ENCODE measurements around the gene CBX5.
A peak's percentile ranks its signal among the peaks of the same experiment; 100 is the strongest.

CBX5 gene

DNA sequence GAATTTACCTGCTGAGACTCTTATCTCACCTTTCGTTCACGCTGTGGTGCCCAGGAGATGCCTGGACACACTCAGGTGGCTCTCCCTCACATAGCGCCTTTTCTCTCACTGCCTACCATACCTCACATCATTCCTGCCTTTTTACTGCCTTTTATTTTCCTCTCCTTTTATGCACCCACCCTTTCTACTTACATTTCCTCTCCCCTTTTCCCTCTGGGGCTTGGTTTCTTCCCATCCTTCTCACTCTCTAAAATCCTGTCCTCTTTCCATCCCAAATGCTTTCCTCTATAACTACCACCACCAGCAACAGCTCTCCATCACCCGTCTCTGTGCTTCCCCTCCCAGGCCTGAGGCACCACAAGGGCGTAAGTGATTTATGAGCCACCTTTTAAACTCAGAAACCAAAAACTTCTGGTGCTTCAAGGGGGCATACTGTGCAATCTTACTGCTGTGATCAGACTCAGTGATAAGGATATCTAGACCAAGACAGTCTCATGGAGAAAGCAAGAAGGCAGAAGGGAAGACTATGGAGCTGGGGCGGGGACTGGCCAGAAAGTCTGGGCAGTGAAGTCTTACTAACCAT lies 58.4 kb downstream of the CBX5 start:
- no peak for DNase-seq

DNA sequence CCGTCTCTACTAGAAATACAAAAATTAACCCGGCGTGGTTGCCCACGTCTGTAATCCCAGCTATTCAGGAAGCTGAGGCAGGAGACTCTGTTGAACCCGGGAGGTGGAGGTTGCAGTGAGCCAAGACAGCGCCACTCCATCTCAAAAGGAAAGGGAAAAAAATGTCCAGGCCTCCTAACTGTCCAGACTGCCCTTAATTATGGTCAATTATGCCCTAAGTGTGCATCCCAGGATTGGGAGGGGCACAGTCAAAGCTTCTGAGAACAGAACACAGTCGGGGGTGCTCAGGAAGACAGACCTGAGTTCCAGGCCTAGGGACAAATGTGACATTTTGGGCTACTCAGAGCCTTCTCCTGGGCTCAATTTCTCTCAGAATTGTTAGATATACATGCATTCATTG lies 59.4 kb downstream of the CBX5 start:
- no peak for DNase-seq

DNA sequence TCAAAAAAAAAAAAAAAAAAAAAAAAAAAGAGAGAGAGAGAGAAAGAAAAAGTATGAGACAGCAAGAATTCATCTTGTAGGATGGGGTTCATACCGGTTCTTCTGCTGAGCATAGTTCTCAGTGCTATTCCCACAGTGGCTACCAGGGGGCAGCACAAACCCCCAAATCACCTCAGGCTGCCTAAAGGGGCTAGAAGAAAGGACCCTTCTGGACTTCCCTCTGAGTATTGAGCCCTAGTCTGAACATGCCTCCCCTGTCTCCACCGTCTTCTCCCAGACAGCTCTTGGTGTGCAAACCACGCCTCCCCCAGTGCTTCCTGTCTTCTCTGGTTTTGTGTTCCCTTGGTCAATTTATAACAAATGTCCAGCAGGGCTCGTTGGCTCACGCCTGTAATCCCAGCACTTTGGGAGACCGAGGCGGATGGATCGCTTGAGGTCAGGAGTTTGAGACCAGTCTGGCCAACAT lies 59.8 kb downstream of the CBX5 start:
- DNase-seq = peak; percentile 61

DNA sequence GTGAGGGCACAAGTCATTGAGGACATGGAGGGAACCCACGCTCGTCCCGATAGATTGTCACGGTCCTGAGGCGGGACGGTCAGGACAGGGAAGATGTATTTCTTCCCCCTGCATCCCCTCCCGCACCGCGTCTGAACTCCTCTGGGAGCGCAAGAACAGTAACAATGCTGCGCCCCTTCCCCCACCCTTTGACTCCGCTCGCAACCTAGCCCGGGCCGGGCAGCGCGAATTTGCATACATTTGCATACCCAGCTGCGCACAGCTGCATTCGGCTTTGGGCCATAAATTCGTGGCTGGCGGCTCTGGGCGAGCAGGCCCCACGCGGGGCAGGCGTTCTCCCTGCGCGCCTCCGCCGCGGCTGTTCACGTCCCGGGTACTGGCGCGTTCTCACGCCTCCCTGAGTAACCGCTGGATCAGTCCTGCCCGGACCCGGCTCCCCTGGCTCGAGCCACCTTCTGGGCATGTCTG lies 62.1 kb downstream of the CBX5 start:
- peak; percentile 9 for DNase-seq

DNA sequence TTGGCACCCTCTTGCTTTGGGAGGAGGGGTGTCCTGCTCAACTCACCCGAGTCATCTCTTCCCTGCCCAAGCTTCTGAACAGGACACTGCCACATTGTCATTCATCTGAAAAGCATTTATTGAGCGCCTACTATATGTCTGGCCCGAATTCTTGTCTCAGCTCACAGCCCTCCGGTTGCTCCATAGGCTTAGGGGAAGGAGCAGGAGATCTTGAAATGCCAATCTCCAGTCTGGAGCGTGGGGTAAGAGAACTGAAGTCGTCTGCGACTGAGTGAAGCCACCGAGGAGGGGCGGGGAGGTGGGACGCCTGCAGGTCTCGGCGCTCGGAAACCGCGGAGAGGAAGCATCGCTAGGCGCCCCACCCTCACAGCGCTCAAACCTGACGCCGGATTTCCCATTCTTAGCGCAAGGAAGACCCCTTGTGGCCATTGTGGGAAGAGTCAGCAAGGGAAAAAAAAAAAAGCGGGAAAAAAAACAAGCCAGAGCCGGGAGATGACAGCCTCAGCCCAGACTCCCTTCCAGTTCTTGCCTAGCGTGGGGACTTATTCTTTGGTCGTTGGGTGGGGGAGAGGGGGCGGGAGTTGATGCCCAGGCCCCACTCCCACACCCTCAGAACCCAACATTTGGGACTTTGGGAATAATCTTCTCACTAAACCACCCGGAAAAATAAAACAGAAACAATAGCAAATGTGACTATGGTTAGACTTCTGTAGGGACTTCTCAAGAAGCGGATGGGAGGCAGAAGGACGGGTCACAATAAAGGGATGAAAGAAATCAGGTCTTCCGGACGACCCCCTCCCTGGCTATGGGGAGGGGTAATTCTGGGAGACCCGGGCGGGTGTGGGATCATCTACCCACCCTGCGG lies 62.9 kb downstream of the CBX5 start:
- peak; percentile 89 for DNase-seq

DNA sequence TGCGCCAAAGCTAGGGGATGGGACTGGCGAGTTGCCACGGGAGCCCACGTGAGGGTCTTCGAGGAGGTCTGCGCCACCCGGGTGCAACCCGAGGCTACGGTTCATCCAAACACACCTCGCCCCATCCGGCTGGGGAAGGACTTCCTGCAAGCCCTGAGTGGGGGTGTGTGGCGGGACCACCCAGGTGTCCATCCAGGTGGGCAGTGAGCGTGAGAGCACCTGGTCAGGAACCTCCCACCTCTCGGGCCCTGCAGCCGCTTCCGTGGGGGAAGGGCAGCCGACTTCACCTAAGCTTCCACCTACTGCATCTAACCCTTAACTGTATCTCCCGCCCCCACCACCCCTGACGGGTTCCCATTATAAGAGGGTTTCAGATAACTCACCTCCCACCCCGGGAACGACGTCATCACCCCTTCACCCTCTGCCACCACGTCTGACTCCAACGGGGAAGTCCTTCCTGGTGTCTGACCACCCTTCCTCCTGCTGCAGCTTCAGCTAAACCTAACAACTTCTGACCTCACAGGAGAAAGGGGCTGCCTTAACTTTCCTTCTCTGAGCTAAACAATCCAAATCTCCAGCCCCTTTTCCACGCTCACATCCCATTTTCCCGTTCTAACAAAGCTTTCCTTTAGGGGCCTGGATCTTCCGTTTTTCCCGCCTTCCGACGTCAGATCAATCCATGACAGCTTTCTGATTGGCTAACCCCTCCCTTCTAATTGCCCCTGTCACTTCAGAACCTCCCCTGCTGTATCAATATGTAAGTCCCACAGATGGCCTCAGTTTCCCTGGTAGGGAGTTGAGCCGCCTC lies 63.7 kb downstream of the CBX5 start:
- DNase-seq = peak; percentile 40

DNA sequence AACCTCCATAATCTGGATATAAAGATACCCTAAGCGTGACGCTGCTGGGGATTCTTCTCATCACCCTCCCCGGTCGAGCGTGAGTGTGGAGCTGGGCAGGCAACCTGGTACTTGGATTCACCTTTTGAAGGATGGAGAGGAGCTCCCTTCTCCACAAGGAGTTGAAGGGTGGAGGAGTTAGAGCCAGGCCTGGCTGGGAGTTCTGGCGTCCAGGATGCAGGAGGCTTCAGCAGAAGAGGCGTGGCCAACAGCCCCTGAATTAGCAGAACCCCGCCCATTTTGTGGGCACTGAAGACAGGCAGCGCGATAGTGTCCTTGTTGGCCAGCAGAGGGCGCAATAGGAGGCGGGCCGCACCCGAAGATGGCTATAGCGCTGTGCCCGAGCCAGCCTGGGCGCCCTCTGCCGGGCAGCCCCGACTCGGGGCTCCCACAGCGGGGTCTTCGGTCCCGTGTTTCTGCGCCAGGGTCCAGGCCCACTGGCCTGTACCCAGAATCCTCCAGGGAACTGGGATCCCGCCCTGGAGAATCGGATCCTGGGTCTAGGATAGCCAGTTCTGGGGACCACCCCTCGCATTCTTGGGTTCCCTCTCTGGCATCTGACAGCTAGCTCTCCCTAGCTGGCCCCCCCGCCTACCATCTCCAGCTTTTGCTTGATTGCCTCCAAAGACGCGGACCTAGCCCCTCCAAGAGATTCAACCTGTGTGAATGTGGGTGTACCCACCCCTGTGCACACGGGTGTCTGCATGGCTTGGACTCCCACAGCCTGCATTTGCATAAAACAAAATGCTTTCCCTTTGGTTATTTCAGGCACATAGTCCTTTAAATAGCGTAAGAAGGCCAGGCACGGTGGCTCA lies 65.1 kb downstream of the CBX5 start:
- DNase-seq = peak; percentile 93

DNA sequence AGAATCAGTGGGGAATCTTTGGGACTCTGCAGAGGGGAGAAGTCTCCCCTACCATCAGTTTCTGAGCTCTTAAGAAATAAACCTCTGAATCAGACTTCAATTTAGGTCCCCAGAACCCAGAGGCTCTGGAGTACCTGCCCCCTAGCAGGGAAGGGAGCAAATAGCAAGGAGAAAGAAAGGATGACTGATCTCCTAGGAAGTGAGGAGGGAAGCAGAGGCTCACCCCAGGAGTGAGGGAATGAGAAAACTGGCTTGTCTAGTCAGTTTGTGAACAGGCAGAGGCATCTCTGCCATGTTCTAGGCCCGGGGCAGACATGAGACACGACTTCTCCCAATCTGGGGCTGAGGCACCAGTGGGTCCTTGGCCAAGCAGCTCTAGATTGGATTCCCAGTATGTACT lies 66.8 kb downstream of the CBX5 start:
- no peak for DNase-seq

DNA sequence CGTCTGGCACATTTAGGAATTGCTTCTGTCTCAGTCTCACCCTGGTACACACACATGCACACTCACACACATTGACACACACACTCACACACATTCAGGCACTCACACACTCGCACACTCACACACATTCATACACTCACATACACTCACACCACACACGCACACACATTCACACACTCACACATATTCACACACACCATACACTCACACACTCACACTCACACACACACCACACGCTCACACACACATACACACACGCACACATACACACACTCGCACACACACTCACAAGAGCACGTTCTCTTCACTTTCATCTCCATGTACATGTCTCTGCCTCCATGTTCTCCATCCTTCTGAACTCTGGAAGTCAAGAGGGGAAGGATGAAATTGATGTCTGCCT lies 68.0 kb downstream of the CBX5 start:
- DNase-seq = no peak

DNA sequence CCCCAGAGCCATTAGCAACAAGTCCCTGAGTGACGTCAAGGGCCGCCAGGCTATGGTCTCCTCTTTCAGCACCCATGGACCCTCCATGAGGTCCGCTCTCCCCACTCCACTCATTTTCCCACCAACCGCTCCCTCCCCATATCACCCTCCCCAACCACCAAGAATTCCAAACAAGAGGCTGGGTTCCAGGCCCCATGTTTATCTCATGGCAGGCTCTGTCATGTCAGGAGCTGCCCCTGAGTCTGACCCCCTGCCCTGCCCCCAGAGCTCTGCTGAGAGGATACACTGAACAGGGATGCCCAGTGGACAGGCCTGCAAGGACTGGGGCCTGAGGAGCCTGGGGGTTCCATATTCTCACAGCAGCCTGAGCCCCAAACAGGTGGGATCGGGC lies 69.5 kb downstream of the CBX5 start:
- DNase-seq = no peak

DNA sequence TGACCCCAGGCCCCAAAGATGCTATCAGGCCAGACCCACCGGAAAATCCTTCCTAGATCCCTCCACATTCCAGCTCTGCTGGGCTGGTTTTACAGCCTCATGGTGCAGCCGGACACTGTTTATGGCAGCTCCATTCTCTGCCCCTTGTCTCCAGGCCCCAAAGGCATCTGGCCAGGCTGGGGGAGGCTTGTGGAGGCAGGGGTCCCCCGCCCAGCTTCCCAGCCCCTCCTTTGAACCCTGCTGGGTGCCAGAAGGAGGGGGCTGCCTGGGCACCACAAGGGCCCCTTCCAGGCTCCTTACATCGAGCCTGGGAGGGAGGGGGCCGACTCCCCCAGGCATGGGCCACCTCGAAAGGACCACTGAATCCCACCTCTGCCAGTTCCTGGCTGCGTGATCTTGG lies 71.3 kb downstream of the CBX5 start:
- DNase-seq = no peak

DNA sequence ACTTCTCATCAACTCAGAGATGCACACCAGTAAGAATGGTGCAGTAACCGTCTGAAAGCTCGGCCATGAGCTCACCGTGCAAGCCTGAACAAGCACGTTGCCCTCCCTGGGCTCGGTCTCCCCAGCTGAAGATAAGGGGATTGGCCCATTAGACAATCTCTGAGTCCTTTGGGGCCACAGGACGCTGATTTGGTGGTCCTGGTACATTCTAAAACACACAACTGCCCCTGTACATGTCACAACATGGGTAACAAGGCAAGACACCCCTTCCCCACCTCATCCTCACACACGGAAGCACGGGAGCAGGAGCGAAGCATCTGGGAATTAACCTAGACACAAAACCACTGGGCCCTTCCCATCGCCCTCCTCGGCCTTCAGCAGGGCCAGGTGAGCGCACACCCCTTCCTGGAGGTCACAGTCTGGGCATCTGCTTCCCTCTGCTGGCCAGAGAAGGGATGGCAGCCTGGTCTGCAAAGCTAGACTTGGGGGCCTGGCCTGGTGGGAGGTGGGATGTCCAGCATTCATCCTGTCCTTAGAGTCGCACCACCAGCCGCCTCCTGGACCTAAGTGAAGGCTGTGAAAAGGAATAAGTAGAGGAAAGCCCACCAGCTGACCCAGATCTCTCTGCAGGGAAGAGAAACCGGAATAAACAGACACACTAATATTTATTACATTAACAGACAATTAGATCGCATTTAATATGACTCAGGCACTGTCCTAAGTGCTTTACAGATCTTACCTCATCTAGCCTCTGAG lies 72.2 kb downstream of the CBX5 start:
- peak; percentile 74 for DNase-seq

DNA sequence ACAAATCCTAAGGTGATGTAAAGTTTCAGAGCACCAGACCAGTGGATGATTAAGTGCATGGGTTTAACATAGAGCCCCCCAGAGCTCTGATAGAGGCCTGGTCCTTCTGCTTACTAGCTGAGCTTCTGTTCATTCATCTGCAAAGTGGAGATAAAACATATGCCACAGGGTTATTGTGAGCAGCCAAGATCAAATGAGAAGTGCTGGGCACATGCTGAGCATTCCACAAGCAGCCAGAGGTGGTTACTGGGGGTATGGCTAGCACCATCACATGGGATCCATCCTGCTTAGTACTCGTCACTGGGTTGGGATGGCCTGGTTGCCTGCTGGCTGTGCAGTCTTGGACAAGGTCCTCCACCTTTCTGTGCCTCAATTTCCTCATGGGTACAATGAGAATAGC lies 73.1 kb downstream of the CBX5 start:
- no peak for DNase-seq

DNA sequence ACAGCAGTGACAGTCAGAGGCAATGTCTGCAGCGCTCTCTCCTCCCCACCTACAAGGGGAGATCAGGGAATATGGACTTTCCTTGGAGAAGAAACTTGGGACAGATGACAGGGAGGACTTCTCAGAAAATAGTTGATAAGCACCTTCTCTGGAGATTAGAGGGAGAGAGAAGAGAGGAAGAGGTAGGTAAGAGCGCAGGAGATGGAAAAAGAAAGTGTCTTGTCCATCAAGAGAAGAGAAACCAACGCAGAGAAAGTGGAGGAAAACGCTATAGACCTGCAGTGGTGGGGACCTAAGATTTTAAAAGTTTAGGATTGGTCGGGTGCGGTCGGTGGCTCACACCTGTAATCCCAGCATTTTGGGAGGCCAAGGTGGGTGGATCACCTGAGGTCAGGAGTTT lies 75.6 kb downstream of the CBX5 start:
- no peak for DNase-seq

DNA sequence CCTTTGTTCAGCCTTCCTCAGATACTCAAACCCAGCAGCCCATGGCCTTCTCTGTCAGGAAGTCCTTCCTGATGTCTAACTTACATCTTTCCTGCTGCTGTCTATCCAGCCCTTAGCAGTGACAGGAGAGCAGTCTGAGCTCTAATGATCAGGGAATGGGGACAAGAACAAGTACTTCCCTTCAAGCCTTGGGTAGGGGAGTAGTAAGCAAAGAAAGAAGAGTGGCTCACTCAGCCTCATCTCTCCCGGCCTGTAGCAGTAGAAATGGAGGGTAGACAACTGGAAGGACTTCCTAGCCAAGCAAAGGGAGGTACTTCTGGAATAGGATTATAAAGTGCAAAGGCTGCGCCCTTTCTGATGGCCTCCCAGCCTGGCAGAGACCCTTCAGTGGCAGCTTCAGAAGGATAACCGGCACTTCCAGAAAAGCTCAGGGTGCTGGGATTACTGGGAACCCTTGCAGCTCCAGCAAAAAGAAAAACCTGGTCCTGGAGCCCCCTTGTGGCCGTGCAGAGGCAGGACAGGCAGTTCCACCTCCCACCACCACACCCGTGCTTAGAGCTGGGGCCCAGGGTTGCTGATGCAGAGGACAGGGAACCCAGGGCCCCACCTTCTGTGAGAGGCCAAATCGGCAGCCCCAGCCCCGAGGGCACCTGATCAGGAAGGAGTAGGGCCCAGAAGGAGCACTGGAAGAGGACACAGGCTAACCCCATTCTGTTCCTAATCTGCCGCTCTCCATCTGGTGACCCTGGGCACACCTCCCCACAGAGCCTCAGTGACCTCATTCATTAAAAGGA lies 78.7 kb downstream of the CBX5 start:
- DNase-seq = peak; percentile 63

DNA sequence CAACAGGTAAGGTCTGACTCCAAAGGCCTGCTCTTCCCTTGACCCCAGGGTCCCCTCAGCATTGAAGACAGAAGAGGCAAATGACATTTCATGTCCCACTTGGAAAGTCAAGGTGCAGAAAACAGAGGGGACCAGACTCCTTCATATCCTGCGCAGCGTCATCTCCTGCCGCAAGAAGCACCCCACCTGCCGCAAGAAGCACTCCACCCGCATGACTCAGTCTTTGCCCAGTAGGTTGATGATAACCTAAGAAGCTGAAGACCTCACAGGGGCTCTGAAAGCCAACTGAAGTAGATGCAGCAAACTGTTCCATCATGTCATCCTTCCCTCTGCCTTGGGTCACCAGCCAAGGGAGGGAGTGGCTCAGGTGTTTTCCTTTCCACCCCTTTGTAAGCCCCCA lies 79.5 kb downstream of the CBX5 start:
- no peak for DNase-seq

DNA sequence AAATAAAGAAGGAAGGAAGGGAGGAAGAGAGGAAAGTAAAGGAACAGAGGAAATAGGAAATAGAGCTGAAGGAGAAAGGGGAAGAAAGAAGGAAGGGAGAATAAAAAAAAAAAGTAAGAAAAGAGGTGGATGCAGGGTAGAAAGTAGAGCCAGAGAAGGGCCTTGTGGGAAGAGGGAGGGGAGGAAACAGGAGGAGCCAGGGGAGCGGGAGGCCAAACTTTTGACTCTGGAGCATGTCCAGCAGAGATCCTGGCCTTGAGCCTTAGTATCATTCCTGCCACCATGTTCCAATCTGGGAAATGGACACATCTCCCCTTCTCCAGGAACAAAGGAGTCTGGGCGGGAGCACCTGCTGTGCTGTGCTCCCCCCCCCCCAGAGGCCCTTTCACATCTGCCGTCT lies 80.0 kb downstream of the CBX5 start:
- DNase-seq = no peak

DNA sequence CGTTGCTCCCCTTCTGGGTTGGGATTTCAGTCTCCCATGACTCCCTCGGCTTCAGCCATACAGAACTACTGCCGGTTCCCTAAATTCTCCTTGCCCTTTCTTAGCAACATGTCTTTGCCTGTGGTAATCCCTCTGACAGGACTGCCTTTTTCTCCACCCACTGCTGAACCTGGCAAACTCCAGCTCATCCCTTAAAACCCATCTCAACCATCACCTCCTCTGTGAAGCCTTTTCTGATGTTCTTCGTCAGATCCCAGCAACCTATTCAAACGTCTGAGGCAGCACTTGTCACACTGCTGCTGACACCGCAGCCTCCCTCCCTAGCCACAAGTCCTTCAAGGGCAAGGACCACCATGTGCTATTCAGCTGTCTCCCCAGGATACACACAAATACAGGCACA lies 80.9 kb downstream of the CBX5 start:
- DNase-seq = no peak

DNA sequence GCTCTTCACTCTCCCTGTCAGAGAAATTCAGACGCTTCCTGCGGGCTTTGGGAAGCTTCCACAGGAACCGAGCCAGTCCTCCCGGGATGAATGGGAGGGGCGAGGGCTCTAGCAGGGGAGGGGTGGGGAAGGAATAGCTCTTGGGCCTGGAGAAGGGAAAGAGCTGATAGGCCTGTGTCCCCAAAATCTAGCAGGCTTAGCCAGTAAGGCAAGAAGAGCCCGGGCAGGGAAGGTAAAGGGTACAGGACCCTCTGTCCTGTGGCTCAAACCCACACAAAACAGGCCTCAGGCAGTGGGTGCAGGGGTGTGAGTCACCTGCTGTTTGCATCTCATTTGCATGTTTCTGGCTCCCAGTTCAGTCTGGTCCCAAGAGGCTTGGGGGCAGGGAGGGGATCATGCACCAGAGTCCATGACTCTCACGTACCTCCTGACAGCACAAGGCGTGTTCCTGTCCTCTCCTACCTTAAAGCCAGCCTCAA lies 82.5 kb downstream of the CBX5 start:
- no peak for DNase-seq

DNA sequence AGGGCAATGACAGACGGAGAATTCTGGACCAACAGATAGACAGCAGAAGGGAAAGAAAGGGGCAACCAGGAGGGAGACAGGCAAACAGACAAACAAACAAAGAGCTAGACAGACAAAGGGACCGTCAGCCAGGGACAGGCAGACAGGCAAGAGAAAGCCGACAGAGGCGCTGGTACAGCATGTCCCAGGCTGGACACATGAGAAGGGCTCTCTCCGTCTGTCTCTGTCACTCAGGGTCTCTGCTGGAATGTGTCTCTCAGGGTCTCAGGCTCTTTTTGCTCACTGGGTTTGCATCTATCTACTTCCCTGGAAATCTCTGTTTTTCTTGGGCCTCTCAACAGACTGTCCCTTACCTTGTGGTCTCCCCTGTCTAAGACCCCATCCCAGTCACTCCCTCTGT lies 82.9 kb downstream of the CBX5 start:
- no peak for DNase-seq

DNA sequence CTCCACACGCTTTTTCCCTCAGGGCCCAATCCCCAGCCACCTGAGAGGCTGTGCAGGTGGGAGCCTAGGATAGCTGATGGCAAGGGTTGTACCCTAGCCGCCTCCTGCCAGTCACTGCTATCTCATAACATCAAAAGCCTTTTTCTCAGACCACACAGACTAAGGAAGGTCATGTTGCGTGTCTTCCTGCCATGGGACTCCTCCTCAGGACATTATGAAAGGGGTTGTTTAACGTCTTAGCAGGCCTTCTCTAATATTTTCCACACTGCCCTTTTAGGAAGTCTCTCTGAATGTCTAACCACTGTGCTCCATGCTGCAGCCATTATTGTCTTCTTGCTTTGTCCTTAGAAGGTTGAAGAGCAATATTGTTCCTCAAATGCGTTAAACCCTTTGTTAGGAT lies 83.5 kb downstream of the CBX5 start:
- DNase-seq = no peak
